CD4-positive, alpha-beta T cell treated with Interleukin-6 at 100 ng/mL for 8 hours (primary cell): ENCODE measurements around the gene TRIM54.
"Not testable (repeated sequence)": the region's sequence is repeated elsewhere in the genome, so short reads cannot be mapped to it uniquely, and the experiment has no call there.

Experiments
- DNase-seq: peaks from one replicate; pipeline ENCODE4 v3.0.0-alpha.2; 2020; ENCODE audit warnings: mixed read lengths, low spot score

The TRIM54 gene

DNA sequence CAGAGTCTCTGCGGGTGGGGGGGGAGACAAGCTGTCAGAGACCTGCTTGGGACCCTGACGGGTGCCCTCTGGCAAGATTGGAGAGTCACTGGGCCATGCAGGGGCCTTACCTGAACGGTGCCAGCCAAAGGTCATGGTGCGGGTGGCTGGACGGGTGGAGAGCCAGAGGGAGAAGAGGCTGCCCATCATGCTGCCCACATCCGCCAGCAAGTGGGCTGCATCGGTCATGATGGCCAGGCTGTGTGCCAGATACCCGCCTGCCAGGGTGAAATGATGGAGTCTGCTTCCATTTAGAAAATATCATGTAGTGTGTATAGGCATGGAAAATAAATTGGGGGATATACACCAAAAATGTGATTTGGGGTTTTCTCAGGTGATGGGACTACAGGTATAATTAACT is 24.2 kb upstream of the TRIM54 start:
- DNase-seq: no peak

- DNase-seq: no peak
Measured at GRCh38 chr2:27261241-27261925, 20.8 kb upstream of the TRIM54 start.

DNA sequence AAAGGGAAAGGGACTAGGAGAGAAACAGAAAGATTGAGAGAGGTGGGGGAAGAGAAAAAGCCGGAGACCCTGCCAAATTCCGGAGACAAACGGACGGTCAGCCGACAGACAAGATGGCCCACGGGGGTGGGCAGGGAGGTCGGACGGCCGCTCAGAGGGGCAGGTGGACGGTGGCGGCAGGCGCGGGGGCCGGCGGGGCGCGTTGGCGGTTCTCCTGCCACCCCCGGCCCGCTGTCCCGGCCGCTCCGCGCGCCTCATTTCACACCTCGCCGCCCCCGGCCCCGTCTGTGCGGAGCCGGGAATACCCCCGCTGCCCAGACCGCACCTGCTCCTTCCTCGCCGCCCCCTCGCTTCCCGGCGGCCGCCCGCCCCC is 20.3 kb upstream of the TRIM54 start:
- DNase-seq: no peak

DNA sequence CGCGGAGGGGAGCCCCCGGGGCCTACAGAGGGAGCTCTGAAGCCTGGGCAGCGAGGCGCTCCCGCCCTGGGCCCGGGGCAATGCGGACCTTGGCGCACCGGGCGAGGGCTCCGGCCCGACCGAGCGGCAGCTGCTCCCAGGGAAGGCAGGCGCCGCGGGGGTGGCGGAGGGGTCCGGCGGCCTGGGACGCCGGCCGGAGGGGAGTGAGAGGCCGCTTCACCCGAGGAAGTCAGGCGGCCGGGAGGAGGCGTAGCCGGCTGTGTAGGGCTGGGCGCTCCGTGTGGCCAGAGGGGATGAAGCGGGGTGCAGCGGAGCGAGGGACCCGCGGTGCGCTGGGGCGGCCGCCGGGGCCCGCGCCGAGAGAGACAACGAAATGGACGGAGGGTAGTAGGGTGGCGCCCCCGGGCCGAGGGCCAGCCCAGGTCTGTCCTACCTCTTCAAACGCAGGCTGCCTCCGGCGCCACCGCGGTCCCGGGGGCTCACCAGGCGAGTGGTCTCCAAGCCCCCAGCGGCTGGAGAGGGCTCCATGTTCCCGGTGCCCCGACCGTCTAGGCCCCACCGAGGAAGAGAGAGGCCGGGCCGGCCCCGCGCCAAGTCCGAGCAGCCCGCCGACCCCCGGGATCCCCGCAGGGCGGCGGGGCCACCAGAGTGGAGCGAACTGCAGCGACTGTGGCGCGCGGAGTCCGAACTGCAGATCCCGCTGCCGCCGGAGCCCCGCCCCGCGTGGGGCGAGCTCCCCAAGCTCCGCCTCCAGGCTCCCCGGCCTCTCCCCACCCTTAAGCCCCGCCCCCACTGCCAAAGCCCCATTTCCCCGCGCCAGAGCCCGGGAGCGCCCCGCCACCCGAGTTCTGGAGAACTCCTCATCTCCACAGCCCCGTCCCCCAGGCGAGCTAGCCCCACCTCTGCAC is 19.6 kb upstream of the TRIM54 start, which contains the start of gene SLC30A3:
Gene SLC30A3, minus strand, starts transcription at position 669 of the 908 bp plus-strand sequence. Its CDS starts 141 bp downstream, at position 528.
- DNase-seq: peak; percentile 60

DNA sequence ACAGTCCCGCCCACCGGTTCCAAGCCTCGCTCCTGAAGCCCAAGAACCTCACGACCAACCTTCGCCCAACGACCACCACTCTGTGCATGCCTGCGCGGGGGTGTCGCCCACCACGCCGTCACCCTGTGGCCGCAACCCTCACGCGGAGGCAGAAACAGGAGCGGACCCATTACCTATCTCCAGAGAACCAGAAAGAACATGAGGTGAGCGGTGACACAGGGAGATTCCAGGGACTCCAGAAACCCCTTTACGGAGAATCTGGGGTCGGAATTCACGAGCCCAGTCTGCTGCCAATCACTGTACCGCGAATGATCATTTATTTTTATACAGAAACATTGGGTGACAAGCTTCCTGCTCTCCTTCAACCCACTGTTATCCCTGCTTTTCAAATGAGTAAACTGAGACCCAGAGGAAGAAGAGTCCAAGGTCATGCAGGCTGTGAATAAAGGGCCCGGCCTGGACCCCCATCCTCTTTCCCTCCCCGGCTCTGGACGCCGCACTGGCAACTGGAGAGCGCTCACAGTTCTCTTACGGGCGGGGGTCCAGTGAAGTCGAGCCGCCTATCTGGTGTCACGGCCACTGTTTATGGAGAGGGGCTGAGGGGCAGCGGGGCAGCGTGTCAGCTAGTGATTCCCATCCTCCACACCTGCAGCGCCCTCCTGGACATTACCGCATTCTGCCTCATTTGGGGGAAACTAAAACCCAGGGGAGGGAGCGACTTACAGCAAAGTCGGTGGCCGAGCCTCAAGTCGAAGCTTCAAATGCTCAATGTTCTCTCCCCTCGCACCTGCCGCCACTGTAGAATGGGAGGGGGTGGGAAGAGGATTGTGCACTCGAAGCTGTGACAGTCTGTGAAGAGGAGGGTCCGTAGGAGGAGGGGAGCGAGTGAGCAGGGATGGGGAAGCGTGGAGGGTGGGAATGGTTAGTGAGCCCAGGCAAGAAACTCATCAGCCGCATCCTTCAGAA is 18.7 kb upstream of the TRIM54 start:
- no peak for DNase-seq

- DNase-seq: no peak
Measured at GRCh38 chr2:27264253-27264752, 17.9 kb upstream of the TRIM54 start.

DNA sequence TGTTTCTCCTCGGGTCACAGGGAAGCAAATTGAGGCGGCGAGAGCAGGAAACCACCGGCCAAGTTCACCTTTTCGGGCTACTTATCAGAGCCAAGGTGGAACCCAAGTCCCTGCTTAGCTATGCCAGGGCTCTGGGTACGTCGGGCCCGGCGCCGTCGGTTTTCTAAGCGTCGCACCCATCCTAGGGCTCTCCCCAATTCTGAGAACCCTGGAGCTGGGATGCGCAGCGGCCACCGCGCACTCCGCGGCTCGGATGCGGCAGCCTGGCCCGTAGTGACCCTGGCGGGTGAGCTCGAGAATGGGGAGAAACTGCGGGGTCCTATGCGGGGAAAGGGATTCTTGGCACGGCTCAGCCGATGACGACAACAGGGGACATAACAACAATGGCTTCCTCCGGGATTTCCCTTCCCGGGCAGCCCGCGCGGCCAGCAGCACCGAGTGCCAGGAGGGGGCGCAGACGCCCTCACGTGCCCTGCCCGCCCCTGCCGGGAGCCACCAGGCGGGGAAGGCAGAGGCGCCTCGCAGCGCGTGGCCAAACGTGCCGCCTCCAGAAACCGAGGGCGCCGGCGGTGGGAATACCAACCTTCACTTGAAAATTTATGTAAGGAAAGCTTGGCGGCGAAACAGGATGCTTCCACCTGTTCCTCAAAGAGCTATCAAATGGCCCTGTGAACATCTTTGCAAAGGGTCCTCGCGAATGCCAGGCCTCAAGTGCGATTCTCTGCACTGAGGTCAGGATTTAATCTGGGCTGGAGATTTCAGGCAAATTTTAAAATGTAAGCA is 17.3 kb upstream of the TRIM54 start:
- peak; percentile 51 for DNase-seq

- no peak for DNase-seq
Measured at GRCh38 chr2:27265536-27265870, 16.7 kb upstream of the TRIM54 start.

DNA sequence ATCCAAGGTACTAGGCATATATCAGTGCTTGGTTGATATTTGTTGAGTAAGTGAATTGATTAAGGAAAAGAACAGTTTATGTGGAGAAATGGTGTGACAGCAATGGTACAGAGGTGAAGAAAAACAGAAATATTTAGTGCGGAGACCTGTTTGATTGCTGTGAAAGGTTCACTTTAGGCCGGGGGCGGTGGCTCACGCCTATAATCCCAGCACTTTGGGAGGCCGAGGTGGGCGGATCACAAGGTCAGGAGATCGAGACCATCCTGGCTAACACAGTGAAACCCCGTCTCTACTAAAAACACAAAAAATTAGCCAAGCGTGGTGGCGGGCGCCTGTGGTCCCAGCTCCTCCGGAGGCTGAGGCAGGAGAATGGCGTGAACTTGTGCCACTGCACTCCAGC is 13.9 kb upstream of the TRIM54 start:
- DNase-seq: not testable (repeated sequence)

DNA sequence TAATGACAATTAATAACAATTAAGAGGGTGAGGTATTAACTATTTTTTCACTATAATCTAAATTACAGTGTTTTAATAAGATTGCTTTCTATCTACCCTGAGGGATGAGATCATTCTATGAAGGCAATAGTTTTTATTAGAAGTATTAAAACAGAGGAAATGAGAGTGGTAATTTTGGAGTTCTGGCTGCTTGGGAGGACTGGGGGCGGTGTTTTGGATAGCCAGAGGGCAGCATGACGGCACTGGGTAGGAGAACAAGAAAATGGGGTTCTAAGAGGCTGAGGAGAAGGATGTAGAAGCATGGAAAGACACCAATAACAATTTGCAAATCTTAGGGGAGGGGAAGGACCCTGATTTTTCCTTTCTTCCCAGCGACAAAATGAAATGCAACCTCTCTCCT is 12.1 kb upstream of the TRIM54 start:
- no peak for DNase-seq

GRCh38 chr2:27270670-27271069 is 11.6 kb upstream of the TRIM54 start:
- DNase-seq: no peak

DNA sequence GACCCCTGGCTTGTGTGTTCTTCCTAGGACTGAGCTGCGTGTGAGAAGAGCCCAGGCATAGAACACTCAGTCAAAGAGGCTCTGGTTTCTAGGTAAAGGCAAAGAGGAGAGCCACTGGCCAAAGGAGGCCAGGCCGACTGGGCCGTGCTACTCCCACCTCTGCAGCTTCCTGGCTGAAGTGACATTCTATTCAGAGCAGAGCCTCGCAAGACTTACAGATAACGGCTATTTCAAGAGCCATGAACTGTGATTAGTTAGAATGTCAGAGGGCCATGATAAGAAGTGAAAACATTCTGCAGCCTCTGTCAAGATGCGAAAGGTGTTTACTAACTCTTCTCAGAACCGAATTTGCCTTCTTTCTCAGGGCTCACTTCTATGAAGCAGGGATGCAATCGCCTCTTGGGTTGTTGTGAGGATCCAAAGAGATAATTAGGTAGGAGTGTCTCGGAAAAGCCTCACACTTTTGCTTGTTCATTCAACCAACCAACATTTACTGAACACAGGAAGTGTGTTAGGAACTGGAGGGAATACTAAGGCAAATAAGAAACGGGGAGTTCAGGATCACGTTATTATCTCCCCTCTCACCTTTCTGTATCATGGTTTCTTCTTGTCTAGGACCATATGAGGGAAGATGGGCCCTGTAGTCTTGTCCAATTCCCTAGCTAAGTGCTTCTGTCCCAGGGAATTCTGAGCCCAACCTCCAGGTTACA is 10.4 kb upstream of the TRIM54 start:
- DNase-seq: no peak

DNA sequence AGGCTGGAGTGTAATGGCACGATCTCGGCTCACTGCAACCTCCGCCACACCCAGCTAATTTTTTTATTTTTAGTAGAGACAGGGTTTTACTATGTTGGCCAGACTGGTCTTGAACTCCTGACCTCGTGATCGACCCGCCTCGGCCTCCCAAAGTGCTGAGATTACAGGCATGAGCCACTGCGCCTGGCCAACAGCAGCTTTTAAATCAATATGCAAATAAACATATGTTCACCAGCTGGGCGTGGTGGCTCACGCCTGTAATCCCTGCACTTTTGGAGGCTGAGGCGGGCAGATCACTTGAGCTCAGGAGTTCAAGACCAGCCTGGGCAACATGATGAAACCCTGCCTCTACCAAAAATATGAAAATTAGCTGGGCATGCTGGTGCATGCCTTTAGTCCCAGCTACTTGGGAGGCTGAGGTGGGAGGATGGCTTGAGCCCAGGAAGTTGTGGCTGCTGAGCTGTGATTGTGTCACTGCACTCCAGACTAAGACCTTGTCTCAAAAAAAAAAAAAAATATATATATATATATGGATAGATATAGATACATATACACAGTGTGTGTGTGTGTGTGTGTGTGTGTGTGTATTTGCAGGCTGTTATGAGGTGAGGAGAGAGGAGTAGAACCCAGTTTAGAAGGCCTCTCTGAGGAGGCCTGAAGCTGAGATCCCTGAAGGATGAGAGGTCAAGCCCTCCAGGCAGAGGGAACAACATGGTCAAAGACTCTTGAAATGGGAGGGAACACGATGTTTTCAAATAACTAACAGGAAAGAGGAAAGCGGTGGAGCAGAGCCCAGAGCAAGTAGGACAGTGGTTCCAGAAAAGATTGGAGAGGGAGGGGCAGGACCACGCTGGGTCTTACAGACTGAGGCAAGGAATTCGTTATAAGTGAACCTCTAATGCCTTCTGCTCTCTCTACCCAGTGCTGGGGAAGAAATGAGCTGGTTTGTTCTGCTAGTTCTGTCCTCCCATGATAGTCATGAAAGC is 9.4 kb upstream of the TRIM54 start:
- DNase-seq: not testable (repeated sequence)

GRCh38 chr2:27275211-27276150 is 6.7 kb upstream of the TRIM54 start, which contains the start of gene DNAJC5G:
Gene DNAJC5G, plus strand, starts transcription at chr2:27275433. Its CDS starts 1,296 bp downstream, at chr2:27276729.
- no peak for DNase-seq

- DNase-seq: no peak
Measured at GRCh38 chr2:27278010-27278409, 4.2 kb upstream of the TRIM54 start.

- no peak for DNase-seq
Measured at GRCh38 chr2:27280826-27281225, 1.4 kb upstream of the TRIM54 start.

GRCh38 chr2:27281442-27281841 is 787 bp upstream of the TRIM54 start:
- no peak for DNase-seq

DNA sequence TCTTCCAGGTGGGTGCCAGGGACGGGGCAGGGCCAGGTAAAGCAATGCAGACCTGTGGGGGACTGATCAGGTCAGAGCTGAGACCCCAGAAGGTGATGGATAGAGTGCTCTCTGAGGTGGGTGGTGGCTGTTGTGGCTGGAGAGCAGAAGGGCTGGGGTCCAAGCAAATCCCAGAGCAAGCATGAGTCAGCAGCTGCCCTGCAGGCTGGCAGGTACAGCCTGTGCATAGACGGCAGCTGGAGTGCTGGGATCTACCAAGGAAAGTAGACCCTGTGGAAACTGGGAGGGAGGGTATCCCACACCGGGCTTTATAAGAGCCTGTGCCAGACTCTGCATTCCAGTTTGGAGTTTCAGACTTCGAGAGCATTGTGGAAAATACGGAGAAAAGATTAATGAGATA is 663 bp downstream of the TRIM54 start:
- DNase-seq: no peak
